Measurements from ENCODE around the gene C5AR1.
"Not testable (repeated sequence)": the region's sequence is repeated elsewhere in the genome, so short reads cannot be mapped to it uniquely, and the experiment has no call there.

Gene C5AR1

GRCh38 chr19:47363758-47364531 lies 54.3 kb downstream of the C5AR1 start:
- DNase-seq (ENCODE audit: low read depth in 4 of 4, low spot score in 1 of 4) = no peak

- not testable (repeated sequence) for DNase-seq (ENCODE audit: low read depth in 4 of 4, low spot score in 1 of 4)
These were observed 55.8 kb downstream of the C5AR1 start for GRCh38 chr19:47365455-47365854.

- no peak for DNase-seq (ENCODE audit: low read depth in 4 of 4, low spot score in 1 of 4)
These were observed 60.5 kb downstream of the C5AR1 start for GRCh38 chr19:47370045-47370611.

GRCh38 chr19:47371261-47371660 lies 61.6 kb downstream of the C5AR1 start:
- no peak for DNase-seq (ENCODE audit: low read depth in 4 of 4, low spot score in 1 of 4)
